HG03097 (cell line): ENCODE results near the gene CLTCL1.

ENCODE experiments used
- ATAC-seq: cut with Tn5 transposase; IDR thresholded peaks from one replicate; pipeline ENCODE4 v1.9.1; 2021; ENCODE audit not compliant: unreplicated experiment, low FRiP score

The CLTCL1 gene

GRCh38 chr22:19134874-19135273 is 156.6 kb downstream of the CLTCL1 start:
- ATAC-seq = no peak

GRCh38 chr22:19134176-19134831 is 157.2 kb downstream of the CLTCL1 start:
- no peak for ATAC-seq

GRCh38 chr22:19133561-19133960 is 158.0 kb downstream of the CLTCL1 start:
- ATAC-seq = no peak

- ATAC-seq = no peak
Measured at GRCh38 chr22:19132693-19133400, 158.7 kb downstream of the CLTCL1 start.

- no peak for ATAC-seq
Measured at GRCh38 chr22:19132153-19132552, 159.4 kb downstream of the CLTCL1 start.

- ATAC-seq = no peak
Measured at GRCh38 chr22:19131685-19132015, 159.9 kb downstream of the CLTCL1 start.

- ATAC-seq = no peak
Measured at GRCh38 chr22:19130959-19131684, 160.4 kb downstream of the CLTCL1 start, which contains the start of gene TSSK2. Gene TSSK2, plus strand, starts transcription at chr22:19131308. Its CDS starts 92 bp downstream, at chr22:19131400.

GRCh38 chr22:19129871-19130270 is 161.6 kb downstream of the CLTCL1 start:
- no peak for ATAC-seq
